Right renal cortex interstitium (tissue), 3 donors: ENCODE results near the gene CTBP1. TPM values are rescaled to one million over a fixed set of nuclear protein-coding genes. Genes with fewer than 3 reads are reported as not detected.

Experiments used
- DNase-seq, 3 donors: peaks; one replicate each; pipeline ENCODE4 v3.0.0-alpha.2; 2013; ENCODE audit warnings: low read depth in 3 of 3, low spot score in 2 of 3
- polyA plus RNA-seq, 3 donors: library from polyadenylated mRNA; unstranded; fragments of 120-200 nt; gene quantifications; one replicate each; pipeline ENCODE4 v1.2.1, GENCODE V29; 2013; ENCODE audit not compliant: insufficient read length in 3 of 3

The CTBP1 gene
- polyA plus RNA-seq, 3 donors, result 98.0 to 118 (median 107) TPM

- DNase-seq, result no peak
These were observed 23.4 kb downstream of the CTBP1 start for GRCh38 chr4:1225272-1226143.

GRCh38 chr4:1223841-1224809, 24.8 kb downstream of the CTBP1 start:
- DNase-seq, result no peak

GRCh38 chr4:1222938-1223690, 25.8 kb downstream of the CTBP1 start:
- no peak for DNase-seq

- DNase-seq, result no peak
These were observed 26.7 kb downstream of the CTBP1 start for GRCh38 chr4:1222036-1222789.

- no peak for DNase-seq
These were observed 27.6 kb downstream of the CTBP1 start for GRCh38 chr4:1221155-1221870.

- DNase-seq, result no peak
These were observed 28.4 kb downstream of the CTBP1 start for GRCh38 chr4:1220566-1220965.

- DNase-seq, result no peak
These were observed 29.4 kb downstream of the CTBP1 start for GRCh38 chr4:1219566-1219950.

- no peak for DNase-seq
These were observed 30.0 kb downstream of the CTBP1 start for GRCh38 chr4:1218634-1219565.

GRCh38 chr4:1217366-1217765, 31.6 kb downstream of the CTBP1 start:
- no peak for DNase-seq

GRCh38 chr4:1216869-1217294, 32.0 kb downstream of the CTBP1 start:
- DNase-seq, result no peak

- DNase-seq, result no peak
These were observed 32.8 kb downstream of the CTBP1 start for GRCh38 chr4:1216076-1216614.

- DNase-seq, result no peak
These were observed 33.5 kb downstream of the CTBP1 start for GRCh38 chr4:1215141-1216075.

GRCh38 chr4:1214101-1215095, 34.5 kb downstream of the CTBP1 start:
- no peak for DNase-seq

GRCh38 chr4:1213336-1213995, 35.5 kb downstream of the CTBP1 start:
- DNase-seq, result no peak
